ENCODE data around the gene GLI2. TPM values are rescaled to one million over a fixed set of nuclear protein-coding genes. Genes with fewer than 3 reads are reported as not detected.

The GLI2 gene
- total RNA-seq, 1 experiment from 2014 or later: 11.6 TPM

GRCh38 chr2:120764492-120764891, 28.8 kb downstream of the GLI2 start:
- H3K79me2 ChIP-seq (ENCODE audit: low read depth): no peaks in the 10 kb centered on the region
- CTCF ChIA-PET: no interaction called here
- intact Hi-C loops (cut with micrococcal nuclease; ENCODE audit: unreplicated experiment): no loop called here

GRCh38 chr2:120764991-120765677, 29.5 kb downstream of the GLI2 start:
- no peak for DNase-seq
- no peaks in the 10 kb centered on the region for H3K36me3 ChIP-seq (ENCODE audit: low read depth)
- H3K9me3 ChIP-seq (ENCODE audit: insufficient read depth, low read depth): no peaks in the 10 kb centered on the region
- no peaks in the 10 kb centered on the region for H3K9me2 ChIP-seq (ENCODE audit: insufficient read depth)
- no peak overlapping the region for H2AFZ ChIP-seq
- H3K79me2 ChIP-seq (ENCODE audit: low read depth): no peaks in the 10 kb centered on the region
- no peak overlapping the region for H3K27ac ChIP-seq
- CTCF ChIA-PET: no interaction called here
- BruUV-seq (replicated peaks): no TSS peak
- no peaks in the 10 kb centered on the region for H3F3A ChIP-seq (ENCODE audit: insufficient read depth, low read depth)
- no peak overlapping the region for H3K4me3 ChIP-seq
- intact Hi-C loops (cut with micrococcal nuclease; ENCODE audit: unreplicated experiment): no loop called here
- no peak overlapping the region for H3K4me2 ChIP-seq
- H3K4me1 ChIP-seq (replicated peaks; ENCODE audit: insufficient read depth): no peaks in the 10 kb centered on the region
- peaks cover 27% of the 10 kb centered on the region for H3K27me3 ChIP-seq (ENCODE audit: insufficient read depth, low read depth)
- TF ChIP-seq EZH2 (IDR thresholded peaks at IDR 0.05; ENCODE audit: low read depth) (no peak), CTCF (conservative IDR thresholded peaks at IDR 0.05) (no peak)
- POLR2A ChIA-PET (ENCODE audit: unreplicated experiment): interaction anchor here (0.6 kb wide), 1 partner anchor 29 kb away, joined by 3 read pairs; the partner anchor contains the start of gene GLI2
- H4K20me1 ChIP-seq (ENCODE audit: insufficient read depth): no peaks in the 10 kb centered on the region

More at GRCh38 chr2:120764492-120764891, 28.8 kb downstream of the GLI2 start:
- Histone ChIP-seq H3K36me3 (ENCODE audit: low read depth) (no peaks in the 10 kb centered on the region), H2AFZ (no peak overlapping the region), H3K27ac (no peak overlapping the region), H3K27me3 (ENCODE audit: insufficient read depth, low read depth) (peaks cover 27% of the 10 kb centered on the region), H3K4me1 (replicated peaks; ENCODE audit: insufficient read depth) (no peaks in the 10 kb centered on the region), H4K20me1 (ENCODE audit: insufficient read depth) (no peaks in the 10 kb centered on the region), H3K4me3 (no peak overlapping the region), H3K4me2 (no peak overlapping the region), H3K9me2 (ENCODE audit: insufficient read depth) (no peaks in the 10 kb centered on the region), H3F3A (ENCODE audit: insufficient read depth, low read depth) (no peaks in the 10 kb centered on the region), H3K9me3 (ENCODE audit: insufficient read depth, low read depth) (no peaks in the 10 kb centered on the region)
- TF ChIP-seq EZH2 (IDR thresholded peaks at IDR 0.05; ENCODE audit: low read depth) (no peak), CTCF (conservative IDR thresholded peaks at IDR 0.05) (no peak)
- POLR2A ChIA-PET (ENCODE audit: unreplicated experiment): interaction anchor here (0.6 kb wide), 1 partner anchor 151 kb away, joined by 5 read pairs; no protein-coding TSS in a partner anchor
- DNase-seq: no peak
- BruUV-seq (replicated peaks): no TSS peak

GRCh38 chr2:120765678-120766469, 30.2 kb downstream of the GLI2 start:
- CTCF ChIA-PET: no interaction called here
- H3K9me2 ChIP-seq (ENCODE audit: insufficient read depth): no peaks in the 10 kb centered on the region
- POLR2A ChIA-PET (ENCODE audit: unreplicated experiment): interaction anchor here (0.6 kb wide), 1 partner anchor 30 kb away, joined by 3 read pairs; the partner anchor contains the start of gene GLI2
- no peaks in the 10 kb centered on the region for H3K79me2 ChIP-seq (ENCODE audit: low read depth)
- no peak overlapping the region for H3K4me3 ChIP-seq
- BruUV-seq (replicated peaks): TSS peak; percentile 34
- DNase-seq: no peak
- no peaks in the 10 kb centered on the region for H3K4me1 ChIP-seq (replicated peaks; ENCODE audit: insufficient read depth)
- no peaks in the 10 kb centered on the region for H3F3A ChIP-seq (ENCODE audit: insufficient read depth, low read depth)
- H3K9me3 ChIP-seq (ENCODE audit: insufficient read depth, low read depth): no peaks in the 10 kb centered on the region
- H3K27me3 ChIP-seq (ENCODE audit: insufficient read depth, low read depth): peaks cover 27% of the 10 kb centered on the region
- no peaks in the 10 kb centered on the region for H4K20me1 ChIP-seq (ENCODE audit: insufficient read depth)
- H2AFZ ChIP-seq: no peak overlapping the region
- H3K27ac ChIP-seq: no peak overlapping the region
- intact Hi-C loops (cut with micrococcal nuclease; ENCODE audit: unreplicated experiment): no loop called here
- no peaks in the 10 kb centered on the region for H3K36me3 ChIP-seq (ENCODE audit: low read depth)
- no peak overlapping the region for H3K4me2 ChIP-seq
- TF ChIP-seq CTCF (conservative IDR thresholded peaks at IDR 0.05) (no peak), EZH2 (IDR thresholded peaks at IDR 0.05; ENCODE audit: low read depth) (no peak)

Measured in PC-9 (cell line).